Kidney tubule cell (primary cell): ENCODE measurements around the gene MYH6.
A peak's percentile ranks its signal among the peaks of the same experiment; 100 is the strongest.
"Not testable (repeated sequence)": the region's sequence is repeated elsewhere in the genome, so short reads cannot be mapped to it uniquely, and the experiment has no call there.

ENCODE experiments used
- DNase-seq: peaks from one replicate; pipeline ENCODE4 v3.0.0-alpha.2; 2018; ENCODE audit warnings: low spot score

Gene MYH6

DNA sequence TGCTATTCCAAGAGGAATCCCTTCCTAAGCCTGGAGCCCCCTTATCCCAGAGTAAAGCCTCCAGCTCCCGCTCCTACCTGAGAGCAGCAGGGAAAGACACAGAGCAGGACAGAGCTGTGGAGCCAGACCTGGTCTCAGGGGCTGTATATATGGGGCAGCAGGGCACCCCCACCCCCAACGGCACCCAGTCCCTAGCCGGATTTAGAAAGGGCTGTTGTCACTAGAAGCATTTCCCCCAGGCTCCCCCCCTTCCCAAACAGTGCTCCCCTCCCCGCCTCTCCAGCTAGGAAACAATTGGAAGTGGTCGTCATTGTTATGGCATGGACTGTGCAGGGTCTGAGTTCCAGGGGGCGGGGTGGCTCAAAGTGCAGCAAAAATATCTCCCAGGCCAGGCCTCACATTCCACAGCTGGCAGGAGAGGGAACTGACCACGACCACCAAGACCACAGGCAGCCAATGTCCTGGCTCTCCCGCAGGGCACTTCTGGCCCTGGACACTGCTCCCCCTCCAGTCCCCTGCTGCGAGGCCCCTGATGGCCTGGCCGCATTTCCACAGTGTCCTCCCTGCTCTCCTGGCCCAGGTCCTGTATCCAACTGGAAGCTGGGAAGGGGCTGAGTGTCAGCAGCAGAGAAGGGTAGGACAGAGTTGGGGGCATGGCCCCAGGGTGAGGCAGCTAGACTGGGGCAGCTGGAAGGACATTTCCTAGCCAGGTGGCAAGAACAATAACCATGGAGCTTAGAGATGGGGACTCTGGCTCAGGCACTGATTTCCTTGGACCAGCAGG is 27.7 kb upstream of the MYH6 start, which contains the start of gene MYH7:
MYH7 (minus strand) TSS at position 118 of the 784 bp plus-strand sequence. CDS start 1,928 bp downstream, outside the sequence.
- DNase-seq: no peak

DNA sequence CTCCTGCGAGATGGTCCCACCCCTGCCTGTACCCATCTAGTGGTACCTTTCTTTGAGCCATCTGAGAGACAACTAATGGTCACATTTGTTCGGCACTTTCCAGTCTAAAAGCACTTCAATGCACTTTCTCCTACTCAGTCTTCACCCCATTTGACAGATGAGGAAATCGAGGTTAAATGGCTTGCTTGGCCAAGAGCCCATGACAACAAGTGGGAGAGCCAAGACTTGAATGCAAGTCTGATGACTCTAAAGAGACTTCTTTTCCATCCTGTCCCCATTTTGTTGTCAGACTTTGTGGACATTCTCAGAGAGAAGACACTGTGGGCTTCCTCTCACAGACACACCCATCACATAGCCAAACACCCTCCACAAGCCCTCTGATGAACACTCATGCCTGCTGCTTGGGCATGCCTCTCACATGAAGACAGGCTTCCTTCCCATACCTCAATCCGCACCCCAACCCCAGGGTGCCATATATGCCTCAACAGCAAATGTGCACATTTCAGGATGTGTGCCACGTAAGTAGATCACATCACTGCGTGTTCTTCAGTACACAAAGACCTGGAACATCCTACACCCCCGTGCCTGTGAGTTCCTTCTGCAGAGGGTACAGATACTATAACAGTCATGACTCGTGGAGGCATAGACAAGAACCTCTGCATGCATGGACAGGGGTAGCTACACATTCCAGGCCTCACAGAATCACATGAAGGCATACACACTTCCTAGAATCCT is 26.6 kb upstream of the MYH6 start:
- no peak for DNase-seq

DNA sequence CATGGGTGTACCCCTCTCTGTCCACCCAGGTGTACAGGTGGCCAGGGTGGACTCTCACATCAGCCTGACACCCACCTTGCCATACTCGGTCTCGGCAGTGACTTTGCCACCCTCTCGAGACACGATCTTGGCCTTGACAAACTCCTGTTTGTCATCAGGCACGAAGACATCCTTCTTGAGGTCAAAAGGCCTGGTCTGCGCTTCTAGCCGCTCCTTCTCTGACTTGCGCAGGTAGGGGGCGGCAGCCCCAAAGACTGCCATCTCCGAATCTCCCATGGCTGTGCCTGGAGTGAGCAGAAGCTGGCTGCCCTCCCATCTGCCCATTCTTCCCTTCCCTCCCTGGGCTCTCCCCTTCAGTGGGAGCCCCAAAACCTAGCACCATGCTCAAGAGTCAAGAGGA is 25.4 kb upstream of the MYH6 start:
- no peak for DNase-seq

DNA sequence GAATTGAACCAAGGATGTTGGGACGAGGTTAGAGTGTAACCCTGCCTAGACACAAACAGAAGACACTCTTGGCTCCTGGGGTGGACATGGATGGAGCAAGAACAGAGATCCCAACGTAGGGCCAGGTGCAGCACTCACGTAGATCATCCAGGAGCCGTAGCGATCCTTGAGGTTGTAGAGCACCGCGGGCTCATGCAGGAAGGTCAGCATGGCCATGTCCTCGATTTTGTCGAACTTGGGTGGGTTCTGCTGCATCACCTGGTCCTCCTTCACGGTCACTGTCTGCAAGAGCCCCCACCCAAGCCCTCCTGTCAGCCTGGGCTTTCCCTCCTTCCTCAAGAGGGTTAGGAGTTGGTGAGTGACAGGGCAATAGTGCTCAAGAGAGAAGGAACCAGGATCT is 24.9 kb upstream of the MYH6 start:
- no peak for DNase-seq

DNA sequence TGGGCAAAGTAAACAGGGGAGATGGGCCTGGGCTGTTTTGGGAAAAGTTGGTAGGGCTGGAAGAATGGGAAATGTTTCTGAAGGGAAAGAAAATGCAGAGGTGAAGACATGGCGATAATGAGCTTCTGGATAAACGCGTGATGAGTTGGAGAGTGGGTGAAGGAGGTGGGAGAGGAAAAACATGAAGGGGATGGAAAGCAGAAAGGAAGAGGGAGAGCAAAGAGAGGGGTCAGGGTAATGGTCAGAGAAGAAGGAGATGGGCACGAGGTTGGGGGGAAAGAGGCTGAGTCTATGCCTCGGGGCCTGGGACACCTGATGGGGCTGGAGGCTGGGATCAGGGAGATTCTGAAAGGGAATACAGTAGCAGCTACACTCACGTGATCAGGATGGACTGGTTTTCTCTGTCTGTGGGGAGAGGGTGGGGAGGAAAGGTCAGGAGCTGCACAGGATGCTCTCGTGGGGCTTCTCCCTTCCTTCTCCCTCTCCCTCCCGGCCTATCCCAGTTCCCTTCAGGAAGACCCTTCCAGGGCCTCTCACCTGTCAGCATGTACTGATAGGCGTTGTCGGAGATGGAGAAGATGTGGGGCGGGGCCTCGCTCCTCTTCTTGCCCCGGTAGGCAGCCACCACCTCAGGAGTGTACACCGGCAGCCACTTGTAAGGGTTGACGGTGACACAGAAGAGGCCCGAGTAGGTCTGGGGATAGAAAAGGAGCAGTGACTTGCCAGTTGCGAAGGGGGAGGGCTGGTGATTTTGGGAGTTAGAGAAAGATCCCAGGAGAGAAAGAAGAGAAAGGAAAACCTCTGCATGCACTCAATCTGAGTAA is 24.2 kb upstream of the MYH6 start:
- DNase-seq: no peak

DNA sequence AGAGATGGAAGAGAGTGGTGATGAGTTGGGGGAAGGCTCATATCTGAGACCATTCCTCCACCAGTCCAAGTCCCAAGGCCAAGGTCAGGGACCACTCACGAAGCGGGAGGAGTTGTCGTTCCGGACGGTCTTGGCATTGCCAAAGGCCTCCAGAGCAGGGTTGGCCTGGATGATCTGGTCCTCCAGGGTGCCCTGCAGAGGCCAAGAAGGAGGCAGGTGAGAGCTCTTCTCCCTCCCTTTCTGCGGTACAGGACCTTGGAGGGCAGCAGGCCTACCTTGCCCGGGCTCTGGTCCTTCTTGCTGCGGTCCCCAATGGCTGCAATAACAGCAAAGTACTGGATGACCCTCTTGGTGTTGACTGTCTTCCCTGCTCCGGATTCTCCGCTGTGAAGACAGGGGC is 23.4 kb upstream of the MYH6 start:
- DNase-seq: no peak

DNA sequence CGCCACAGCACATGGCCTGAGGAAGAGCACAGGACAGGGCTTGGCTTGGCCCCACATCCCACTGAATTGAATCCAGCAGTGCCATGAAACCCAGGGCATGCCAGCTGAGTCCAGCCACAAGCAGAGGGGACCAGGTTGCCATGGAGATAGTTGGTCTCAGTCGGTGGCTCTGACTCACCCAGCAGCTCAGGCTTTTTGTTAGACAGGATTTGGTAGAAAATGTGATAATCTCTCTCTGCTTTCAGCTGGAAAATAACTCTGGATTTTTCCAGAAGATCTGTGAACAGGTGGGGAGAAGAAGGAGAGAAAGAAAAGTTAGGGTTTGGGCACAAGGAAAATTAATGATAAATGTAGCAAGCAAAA is 22.6 kb upstream of the MYH6 start:
- DNase-seq: peak; percentile 54

DNA sequence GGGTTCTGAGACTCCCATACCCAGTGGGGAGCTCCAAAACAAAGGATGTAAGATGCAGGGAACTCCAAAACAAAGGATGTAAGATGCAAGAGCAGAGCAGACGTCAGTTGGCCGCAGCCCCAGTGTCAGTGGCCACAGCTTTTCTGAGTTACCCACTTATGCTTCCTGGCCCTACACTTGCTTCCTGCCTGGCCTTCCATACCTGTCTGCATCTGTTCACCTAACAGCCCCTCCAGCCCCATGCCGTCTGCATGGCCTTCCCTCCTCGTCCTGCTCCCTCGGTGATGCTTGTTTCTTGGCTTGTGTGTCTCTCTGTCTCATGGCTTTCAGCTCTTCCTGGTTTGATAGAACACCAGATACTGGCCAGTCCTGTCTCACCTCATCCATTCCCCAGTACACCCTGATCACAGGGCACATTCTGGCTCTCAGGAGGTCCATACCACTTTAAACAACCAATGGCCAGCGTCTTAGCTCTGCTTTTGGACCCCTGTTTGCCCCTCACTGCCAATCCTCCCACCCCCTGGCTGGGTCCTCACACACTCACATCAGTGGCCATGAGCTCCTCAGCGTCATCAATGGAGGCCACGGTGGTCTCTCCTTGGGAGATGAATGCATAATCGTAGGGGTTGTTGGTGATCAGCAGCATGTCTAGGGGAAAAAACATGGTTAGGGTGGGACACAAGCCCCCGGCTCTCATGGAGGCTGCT is 22.1 kb upstream of the MYH6 start:
- DNase-seq: no peak

DNA sequence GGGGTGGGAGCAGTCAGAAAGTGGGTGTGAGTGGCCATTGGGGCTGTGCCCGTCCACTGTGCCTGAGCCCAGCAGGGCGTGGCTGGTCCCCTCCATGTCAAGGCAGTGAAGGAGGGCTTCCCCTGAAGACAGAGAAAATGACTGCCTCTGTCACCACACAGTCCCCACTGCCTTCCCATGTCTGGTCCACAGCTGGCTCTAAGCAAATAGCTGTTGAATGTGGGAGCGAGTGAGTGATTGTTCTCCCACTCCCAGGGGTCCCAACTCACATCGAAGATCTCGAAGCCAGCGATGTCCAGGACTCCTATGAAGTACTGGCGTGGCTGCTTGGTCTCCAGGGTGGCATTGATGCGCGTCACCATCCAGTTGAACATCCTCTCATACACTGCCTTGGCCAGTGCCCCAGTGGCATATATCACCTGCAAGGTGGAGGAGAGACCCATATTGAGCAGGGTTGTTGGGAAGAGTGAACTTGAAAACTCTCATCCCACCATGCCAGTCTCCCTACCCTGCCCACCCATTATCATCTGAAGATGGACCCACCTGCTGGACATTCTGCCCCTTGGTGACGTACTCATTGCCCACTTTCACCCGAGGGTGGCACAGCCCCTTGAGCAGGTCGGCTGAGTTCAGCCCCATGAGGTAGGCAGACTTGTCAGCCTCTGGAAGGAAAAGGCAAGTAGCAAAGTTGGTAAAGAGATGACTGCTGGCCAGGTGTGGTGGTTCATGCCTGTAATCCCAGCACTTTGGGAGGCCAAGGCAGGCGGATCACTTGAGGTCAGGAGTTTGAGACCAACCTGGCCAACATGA is 20.8 kb upstream of the MYH6 start:
- no peak for DNase-seq

DNA sequence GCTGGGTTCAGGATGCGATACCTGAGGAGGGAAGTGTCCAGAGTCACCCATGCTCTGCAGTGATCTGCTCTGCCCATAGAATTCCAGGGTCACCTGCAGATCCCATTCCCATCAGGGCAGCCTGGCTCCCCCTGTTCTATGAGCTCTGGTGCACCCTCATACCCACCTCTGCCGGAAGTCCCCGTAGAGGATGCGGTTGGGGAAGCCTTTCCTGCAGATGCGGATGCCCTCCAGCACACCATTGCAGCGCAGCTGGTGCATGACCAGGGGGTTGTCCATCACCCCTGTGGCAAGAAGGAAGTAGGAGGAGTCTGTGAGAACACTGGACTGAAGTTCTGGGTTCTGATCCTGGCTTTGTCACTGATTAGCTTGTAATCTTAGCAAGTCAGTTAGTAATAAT is 17.7 kb upstream of the MYH6 start:
- DNase-seq: not testable (repeated sequence)

DNA sequence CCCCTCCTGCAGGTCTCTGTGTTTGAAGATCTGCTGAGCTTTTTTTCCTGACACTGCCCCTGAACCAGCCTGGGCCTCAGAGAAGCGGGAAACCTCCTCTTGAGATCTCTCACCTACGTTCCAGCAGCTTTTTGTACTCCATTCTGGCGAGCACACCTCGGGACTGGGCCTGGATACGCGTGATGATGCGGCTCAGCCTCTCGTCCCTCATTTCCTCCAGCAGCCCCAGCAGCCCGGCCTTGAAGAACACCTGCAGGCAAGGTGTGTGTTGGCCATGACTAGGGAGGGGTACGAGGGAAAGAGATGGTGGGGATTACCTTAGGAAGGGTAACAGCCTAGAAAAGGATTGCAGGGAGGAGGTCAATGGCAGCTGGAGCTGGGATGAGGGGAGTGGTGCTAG is 17.1 kb upstream of the MYH6 start:
- DNase-seq: no peak

DNA sequence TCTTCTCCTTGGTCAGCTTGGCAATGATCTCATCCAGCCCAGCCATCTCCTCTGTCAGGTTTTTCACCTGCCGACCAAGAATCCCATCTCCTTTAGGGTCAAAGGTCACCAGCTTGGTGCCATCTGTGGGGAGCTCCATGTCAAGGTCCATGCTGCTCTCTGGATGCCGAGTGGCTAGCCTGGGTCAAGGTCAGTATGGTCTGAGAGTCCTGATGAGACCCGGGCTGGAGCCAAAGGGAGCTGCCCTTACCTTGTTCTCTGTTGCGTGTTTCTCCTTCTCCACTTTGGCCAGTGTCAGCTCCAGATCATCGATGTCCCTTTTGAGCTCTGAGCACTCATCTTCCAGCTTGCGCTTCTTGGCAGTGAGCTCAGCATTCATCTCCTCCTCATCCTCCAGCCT is 15.6 kb upstream of the MYH6 start:
- DNase-seq: no peak

DNA sequence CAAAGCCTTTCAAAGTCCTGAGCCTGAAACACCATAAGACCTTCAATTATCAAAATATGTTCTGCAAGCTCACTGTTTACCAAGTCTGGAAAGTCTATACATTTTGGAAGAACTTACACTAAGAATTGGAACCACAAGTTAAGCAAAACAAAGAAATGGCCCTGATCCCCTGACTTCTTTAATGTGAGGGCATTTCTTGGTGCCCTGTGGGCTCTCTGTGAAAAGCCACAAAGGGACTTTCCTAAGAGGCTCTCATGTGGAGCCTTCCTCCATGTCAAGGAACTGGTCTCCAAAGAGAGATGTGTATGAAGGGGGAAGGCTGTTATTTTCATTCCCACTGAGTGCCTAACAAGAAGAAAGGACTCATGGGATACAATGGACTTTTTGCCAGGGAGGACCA is 13.5 kb upstream of the MYH6 start:
- no peak for DNase-seq

DNA sequence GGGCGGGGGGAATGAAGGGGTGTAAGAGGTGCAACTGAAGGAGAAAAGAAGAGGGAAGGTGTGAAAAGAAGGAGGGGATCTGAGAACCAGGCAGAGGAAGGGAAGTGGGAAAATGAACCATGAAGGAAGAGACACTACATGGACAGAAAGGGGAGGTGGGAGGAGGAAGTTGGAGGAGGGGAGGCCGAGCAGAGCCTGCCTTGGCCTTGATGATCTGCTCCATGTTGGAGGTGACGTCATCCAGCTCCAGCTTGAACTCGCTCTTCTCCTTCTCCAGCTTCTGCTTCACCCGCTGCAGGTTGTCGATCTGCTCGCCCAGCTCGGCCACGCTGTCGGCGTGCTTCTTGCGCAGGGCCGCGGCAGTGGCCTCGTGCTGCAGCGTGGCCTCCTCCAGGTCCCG is 11.6 kb upstream of the MYH6 start:
- not testable (repeated sequence) for DNase-seq

DNA sequence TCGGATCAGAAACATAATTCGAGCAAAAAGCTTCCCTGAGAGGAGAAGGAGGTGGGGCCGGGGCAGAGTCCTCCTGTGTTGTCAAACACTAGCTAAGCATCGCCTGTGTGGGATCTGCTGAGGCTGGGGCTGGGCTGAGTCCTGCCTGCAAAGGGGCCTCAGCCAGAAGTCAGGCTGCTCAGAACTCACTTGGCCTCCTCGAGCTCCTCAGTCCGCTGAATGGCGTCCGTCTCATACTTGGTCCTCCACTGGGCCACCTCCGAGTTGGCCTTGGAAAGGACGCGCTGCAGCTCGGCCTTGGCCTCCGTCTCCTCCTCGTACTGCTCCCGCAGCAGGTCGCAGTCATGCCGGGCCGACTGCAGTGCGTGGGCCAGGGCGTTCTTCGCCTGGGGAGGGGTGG is 9.9 kb upstream of the MYH6 start:
- no peak for DNase-seq

DNA sequence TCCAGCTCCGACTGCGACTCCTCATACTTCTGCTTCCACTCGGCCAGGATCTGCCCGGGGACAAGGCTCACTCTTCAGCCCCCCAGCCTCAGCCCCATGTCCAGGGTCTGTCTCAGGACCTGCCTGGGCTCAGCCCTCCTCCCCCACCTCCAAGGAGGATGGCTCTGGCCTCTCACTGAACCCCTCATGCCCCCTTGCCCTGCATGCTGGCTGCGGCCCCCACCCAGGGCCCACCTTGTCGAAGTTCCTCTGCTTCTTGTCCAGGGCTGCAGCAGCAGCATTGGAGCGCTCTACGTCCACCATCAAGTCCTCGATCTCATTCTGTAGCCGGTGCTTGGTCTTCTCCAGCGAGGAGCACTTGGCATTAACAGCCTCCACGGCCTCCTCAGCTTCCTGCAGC is 9.2 kb upstream of the MYH6 start:
- DNase-seq: not testable (repeated sequence)

DNA sequence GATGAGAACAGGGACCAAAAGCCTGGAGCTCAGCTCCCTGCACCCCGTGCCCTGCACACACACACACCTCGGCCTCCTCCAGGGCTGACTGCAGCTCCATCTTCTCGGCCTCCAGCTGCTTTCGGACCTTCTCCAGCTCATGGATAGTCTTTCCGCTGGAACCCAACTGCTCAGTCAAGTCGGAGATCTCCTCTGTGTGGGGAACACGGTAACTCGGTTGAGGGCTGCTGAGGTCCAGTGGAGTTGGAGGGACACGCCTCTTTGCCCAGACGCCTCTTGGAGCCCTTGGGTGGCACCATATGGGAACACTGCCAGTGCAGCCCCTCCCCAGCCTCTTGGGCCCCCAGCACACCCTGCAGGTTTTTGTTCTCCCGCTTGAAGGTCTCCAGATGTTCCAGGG is 8.7 kb upstream of the MYH6 start:
- DNase-seq: no peak

DNA sequence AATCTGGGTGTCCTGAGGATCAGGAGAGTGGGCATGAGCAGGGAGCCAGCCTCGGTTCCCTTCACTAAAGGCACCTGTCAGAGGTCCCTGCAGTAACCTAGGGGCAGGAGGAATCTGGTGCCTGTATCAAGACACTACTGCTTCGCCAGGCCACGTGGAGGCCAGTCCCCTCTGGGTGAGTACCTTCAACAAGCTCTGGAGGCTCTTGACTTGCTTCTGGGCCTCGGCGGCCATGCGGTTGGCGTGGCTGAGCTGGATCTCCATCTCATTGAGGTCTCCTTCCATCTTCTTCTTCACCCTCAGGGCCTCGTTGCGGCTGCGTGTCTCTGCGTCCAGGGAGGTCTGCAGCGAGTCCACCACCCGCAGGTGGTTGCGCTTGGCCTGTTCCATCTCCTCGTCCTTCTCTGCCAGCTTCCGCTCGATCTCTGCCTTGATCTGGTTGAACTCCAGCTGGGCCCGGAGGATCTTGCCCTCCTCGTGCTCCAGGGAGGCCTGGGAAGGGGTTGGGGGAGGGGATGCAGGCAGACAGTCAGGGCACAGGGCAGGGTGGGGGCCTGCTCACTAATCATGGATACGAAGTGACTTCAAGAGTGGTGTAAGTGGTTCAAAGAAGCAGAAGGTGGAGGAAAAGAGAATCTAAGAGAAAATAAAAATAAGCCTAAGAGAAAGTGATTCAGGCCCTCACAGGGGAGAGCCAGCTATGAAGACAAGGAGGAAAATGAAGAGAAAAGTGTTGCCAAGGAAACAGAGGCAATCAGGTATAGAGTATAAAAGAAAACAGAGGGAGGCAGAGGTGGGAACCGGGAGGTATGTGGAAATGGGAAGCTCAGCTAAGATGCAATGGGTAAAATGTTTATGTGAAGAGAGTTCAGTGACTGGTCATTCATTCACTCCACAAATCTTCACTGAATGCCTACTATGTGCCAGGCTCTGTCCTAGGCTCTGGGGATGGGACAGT is 8.0 kb upstream of the MYH6 start:
- DNase-seq: no peak

DNA sequence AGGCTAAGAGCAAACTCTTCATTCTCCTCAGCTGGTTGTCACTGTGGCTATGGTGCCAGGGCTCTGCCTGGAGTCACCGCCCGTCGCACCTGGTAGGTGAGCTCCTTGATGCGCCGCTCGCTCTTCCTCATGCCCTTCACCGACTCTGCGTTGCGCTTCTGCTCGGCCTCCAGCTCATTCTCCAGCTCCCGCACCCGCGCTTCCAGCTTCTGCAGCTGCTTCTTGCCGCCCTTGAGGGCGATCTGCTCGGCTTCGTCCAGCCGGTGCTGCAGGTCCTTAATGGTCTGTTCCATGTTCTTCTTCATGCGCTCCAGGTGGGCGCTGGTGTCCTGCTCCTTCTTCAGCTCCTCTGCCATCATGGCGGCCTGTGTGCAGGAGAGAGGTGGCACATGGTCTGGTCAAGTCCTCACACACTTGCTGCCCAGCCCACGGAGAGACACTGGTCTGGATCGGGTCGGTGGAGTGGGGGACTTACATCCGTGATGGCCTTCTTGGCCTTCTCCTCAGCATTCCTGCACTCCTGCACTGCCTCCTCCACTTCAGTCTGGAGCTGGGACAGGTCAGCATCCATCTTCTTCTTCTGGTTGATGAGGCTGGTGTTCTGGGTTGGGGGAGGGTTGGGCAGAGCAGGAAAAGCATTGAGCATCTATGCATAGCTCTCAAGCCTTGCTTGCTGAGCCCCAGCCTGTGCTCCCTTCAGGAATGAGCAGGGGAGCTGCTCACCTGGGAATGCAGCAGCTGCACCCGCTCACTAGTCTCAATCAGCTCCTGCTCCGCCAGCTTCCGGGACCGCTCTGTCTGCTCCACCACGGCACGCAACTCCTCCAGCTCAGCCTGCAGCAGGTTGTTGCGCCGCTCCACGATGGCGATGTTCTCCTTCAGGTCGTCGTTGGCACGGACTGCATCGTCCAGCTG is 7.1 kb upstream of the MYH6 start:
- no peak for DNase-seq
